HCT116 (cell line): ENCODE data around the gene ASPN. TPM values are rescaled to one million over a fixed set of nuclear protein-coding genes. Genes with fewer than 3 reads are reported as not detected.
A peak's percentile ranks its signal among the peaks of the same experiment; 100 is the strongest.

ENCODE experiments used
- ATAC-seq: fragments of 200-7000 bp; cut with Tn5 transposase; 2 replicates; pipeline ENCODE4 v1.9.1; 2020; ENCODE audit warnings: mild to moderate bottlenecking, moderate library complexity
- BruUV-seq: library from RNA; stranded (reverse); fragments of 400-500 nt; replicated peaks from 2 replicates; lab custom pipeline; 2021; lab: Mats Ljungman, UMichigan
- CTCF ChIA-PET: fragments of 300-600 bp; sonication (Branson Sonifier 250); formaldehyde crosslinking; loops from one replicate; lab custom pipeline; 2021; ENCODE audit warnings: antibody characterized with exemption; lab: Charles Lee
- POLR2A ChIA-PET: fragments of 300-600, 350-600 bp; sonication (Branson Sonifier 250); formaldehyde crosslinking; loops from one replicate; lab custom pipeline; 2021; ENCODE audit warnings: antibody characterized with exemption; lab: Charles Lee
- RAD21 ChIA-PET, 2 experiments: fragments of 300-600 bp; sonication (Branson Sonifier 250); formaldehyde crosslinking; loops; one replicate each; lab custom pipeline; 2023; ENCODE audit warnings: low total read pairs in 2 of 2; ENCODE audit not compliant: uncharacterized antibody in 2 of 2, unreplicated experiment in 2 of 2, low non-redundant PET in 1 of 2; lab: Charles Lee
- DNase-seq: peaks from one replicate; pipeline ENCODE4 v3.0.0-alpha.2; 2010; ENCODE audit warnings: low read depth, low spot score
- H2AFZ ChIP-seq: fragments of 200-600 bp; shearing (Covaris generic), sonication (generic); 2 replicates; pipeline ENCODE4 v1.6.1; 2017; ENCODE audit warnings: low read depth, mixed run types, mixed read lengths, antibody characterized with exemption, low read length; ENCODE audit not compliant: poor library complexity, severe bottlenecking
- H3K27ac ChIP-seq: 2 replicates; pipeline ENCODE4 v1.5.1; 2012; ENCODE audit warnings: low read depth, low read length
- H3K27me3 ChIP-seq: fragments of 200-600 bp; sonication (generic); 2 replicates; pipeline ENCODE4 v1.6.1; 2016; ENCODE audit warnings: mixed run types, low read length, mixed read lengths; ENCODE audit not compliant: insufficient read depth
- H3K36me3 ChIP-seq, 2 experiments: fragments of 200-500 bp in 1 of 2; fragments of 200-600 bp in 1 of 2; sonication (Bioruptor generic) in 1 of 2; sonication (generic) in 1 of 2; 2 replicates each; pipeline versions ENCODE4 v1.5.1 to v1.6.1; 2014 to 2016; ENCODE audit warnings: low read length in 2 of 2, inconsistent platforms in 1 of 2, mixed read lengths in 1 of 2, mixed run types in 1 of 2; ENCODE audit not compliant: insufficient read depth in 2 of 2, control insufficient read depth in 1 of 2
- H3K4me1 ChIP-seq, 2 experiments: fragments of 200-600 bp in 1 of 2; sonication (generic) in 1 of 2; 2 replicates each; pipeline versions ENCODE4 v1.5.1 to v1.6.1; 2012 to 2017; ENCODE audit warnings: low read length in 2 of 2, inconsistent platforms in 1 of 2, mild to moderate bottlenecking in 1 of 2, mixed read lengths in 1 of 2, mixed run types in 1 of 2, moderate library complexity in 1 of 2; ENCODE audit not compliant: insufficient read depth in 2 of 2, control insufficient read depth in 1 of 2
- H3K4me2 ChIP-seq: fragments of 200-600 bp; sonication (generic); 2 replicates; pipeline ENCODE4 v1.6.1; 2017; ENCODE audit warnings: mixed run types, low read length, mixed read lengths
- H3K4me3 ChIP-seq, 2 experiments: fragments of 200-600 bp in 1 of 2; sonication (generic) in 1 of 2; replicated peaks in 1 of 2; 2 replicates each; pipeline ENCODE4 v1.5.1; 2011 to 2016; ENCODE audit warnings: low read length in 2 of 2, control low read depth in 1 of 2, low read depth in 1 of 2, mild to moderate bottlenecking in 1 of 2, mixed read lengths in 1 of 2, mixed run types in 1 of 2
- H3K79me2 ChIP-seq: fragments of 200-600 bp; sonication (generic); 2 replicates; pipeline ENCODE4 v1.6.1; 2017; ENCODE audit warnings: mild to moderate bottlenecking, mixed run types, low read length, moderate library complexity, mixed read lengths; ENCODE audit not compliant: insufficient read depth
- H3K9ac ChIP-seq: fragments of 200-600 bp; sonication (generic); 2 replicates; pipeline ENCODE4 v1.6.1; 2016; ENCODE audit warnings: low read length, mixed read lengths
- H3K9me2 ChIP-seq: fragments of 200-600 bp; sonication (generic), shearing (Covaris generic); 2 replicates; pipeline ENCODE4 v1.6.1; 2017; ENCODE audit warnings: mixed run types, mild to moderate bottlenecking, moderate library complexity; ENCODE audit not compliant: insufficient read depth
- H3K9me3 ChIP-seq, 2 experiments: fragments of 200-500 bp in 1 of 2; fragments of 200-600 bp in 1 of 2; sonication (Bioruptor generic) in 1 of 2; sonication (generic) in 1 of 2; 2 replicates each; pipeline ENCODE4 v1.6.1; 2014 to 2017; ENCODE audit warnings: low read length in 2 of 2, mixed read lengths in 2 of 2, inconsistent platforms in 1 of 2, low read depth in 1 of 2, mild to moderate bottlenecking in 1 of 2, mixed run types in 1 of 2, moderate library complexity in 1 of 2; ENCODE audit not compliant: control insufficient read depth in 1 of 2, insufficient read depth in 1 of 2
- H4K20me1 ChIP-seq: fragments of 200-600 bp; sonication (generic), shearing (Covaris generic); 2 replicates; pipeline ENCODE4 v1.6.1; 2017; ENCODE audit warnings: mixed run types, mild to moderate bottlenecking, moderate library complexity; ENCODE audit not compliant: insufficient read depth
- CBX3 ChIP-seq: IDR thresholded peaks from 2 replicates; pipeline ENCODE4 v1.6.1; 2012; ENCODE audit warnings: low read depth
- EGR1 ChIP-seq: IDR thresholded peaks from 2 replicates; pipeline ENCODE4 v1.6.1; 2012; ENCODE audit warnings: low read depth
- ELF1 ChIP-seq: IDR thresholded peaks from 2 replicates; pipeline ENCODE4 v1.6.1; 2012; ENCODE audit warnings: low read depth, borderline replicate concordance
- EZH2 ChIP-seq: fragments of 200-600 bp; sonication (generic); IDR thresholded peaks from 2 replicates; pipeline ENCODE4 v1.6.1; 2017; ENCODE audit warnings: antibody characterized with exemption, mixed run types
- EZH2phosphoT487 ChIP-seq: fragments of 200-600 bp; IDR thresholded peaks from 2 replicates; pipeline ENCODE4 v1.6.1; 2018; ENCODE audit warnings: antibody characterized with exemption, borderline replicate concordance
- FOSL1 ChIP-seq: IDR thresholded peaks from 2 replicates; pipeline ENCODE4 v1.6.1; 2012; ENCODE audit warnings: low read depth
- MAX ChIP-seq: IDR thresholded peaks from 2 replicates; pipeline ENCODE4 v1.6.1; 2012
- POLR2A ChIP-seq: IDR thresholded peaks from 2 replicates; pipeline ENCODE4 v1.7.0; 2011; ENCODE audit warnings: borderline replicate concordance; ENCODE audit not compliant: insufficient read depth, insufficient read length; ENCODE audit errors: extremely low read depth
- POLR2AphosphoS5 ChIP-seq: IDR thresholded peaks from 2 replicates; pipeline ENCODE4 v1.6.1; 2011; ENCODE audit warnings: mild to moderate bottlenecking, low read depth, low read length, moderate library complexity
- SIN3A ChIP-seq: IDR thresholded peaks from 2 replicates; pipeline ENCODE4 v1.6.1; 2012; ENCODE audit warnings: low read depth
- TCF7L2 ChIP-seq: IDR thresholded peaks from 2 replicates; pipeline ENCODE4 v1.7.0; 2011; ENCODE audit warnings: borderline replicate concordance, inconsistent platforms; ENCODE audit not compliant: insufficient read depth, insufficient read length; ENCODE audit errors: extremely low read depth
- YY1 ChIP-seq: IDR thresholded peaks from 2 replicates; pipeline ENCODE4 v1.6.1; 2011; ENCODE audit warnings: low read length, low read depth, moderate library complexity, mild to moderate bottlenecking; ENCODE audit not compliant: insufficient replicate concordance; ENCODE audit errors: extremely low read depth
- ZFX ChIP-seq: fragments of 450-650 bp; IDR thresholded peaks from 2 replicates; pipeline ENCODE4 v1.6.1; 2017
- ZNF274 ChIP-seq: fragments of 200-500 bp; sonication (Bioruptor generic); IDR thresholded peaks from 2 replicates; pipeline ENCODE4 v1.6.1; 2014; ENCODE audit warnings: mild to moderate bottlenecking, low read depth, low read length, inconsistent platforms
- intact Hi-C: fragments of 100-400 bp; cut with micrococcal nuclease; formaldehyde crosslinking; loops from 2 replicates; pipeline ENCODE4 v1.10.0; 2022
- total RNA-seq: library from RNA; stranded (reverse); gene quantifications from one replicate; pipeline ENCODE4 v1.2.1, GENCODE V29; 2021; ENCODE audit not compliant: unreplicated experiment
- TF ChIP-seq, protein P1 (sequence below): IDR thresholded peaks from 2 replicates; pipeline ENCODE4 v1.6.1; 2011; ENCODE audit warnings: mild to moderate bottlenecking, low read length, moderate library complexity; ENCODE audit not compliant: insufficient replicate concordance; ENCODE audit errors: extremely low read depth
- TF ChIP-seq, protein P2 (sequence below): IDR thresholded peaks from 2 replicates; pipeline ENCODE4 v1.6.1; 2012

Gene ASPN
- total RNA-seq, 1 experiment from 2014 or later, result not detected

GRCh38 chr9:92506184-92506857, 24.0 kb upstream of the ASPN start:
- POLR2A ChIA-PET, result no interaction called here

DNA sequence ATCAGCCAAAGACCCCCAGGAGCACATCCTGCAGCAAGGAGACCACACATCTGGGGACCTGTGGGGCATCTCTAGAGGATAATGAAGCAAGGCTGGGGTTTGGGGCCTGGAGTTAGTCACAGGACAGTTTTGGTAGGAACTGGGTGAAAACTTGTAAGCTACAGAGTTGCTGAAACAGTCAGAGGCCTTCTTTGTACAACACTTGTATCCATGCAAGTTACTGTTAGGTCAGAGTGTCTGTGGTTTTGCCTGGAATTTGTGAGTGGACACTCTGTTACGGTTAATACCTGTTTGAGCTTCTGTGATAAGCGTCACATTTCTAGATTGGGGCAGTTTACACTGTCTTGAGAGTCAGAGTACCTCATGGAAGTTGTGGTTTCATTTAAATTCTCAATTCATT, 22.6 kb upstream of the ASPN start:
- Histone ChIP-seq H3K4me2 (no peak overlapping the region), H3K4me3 (no peak overlapping the region), H2AFZ (no peak overlapping the region)
- TF ChIP-seq, protein P1, sequence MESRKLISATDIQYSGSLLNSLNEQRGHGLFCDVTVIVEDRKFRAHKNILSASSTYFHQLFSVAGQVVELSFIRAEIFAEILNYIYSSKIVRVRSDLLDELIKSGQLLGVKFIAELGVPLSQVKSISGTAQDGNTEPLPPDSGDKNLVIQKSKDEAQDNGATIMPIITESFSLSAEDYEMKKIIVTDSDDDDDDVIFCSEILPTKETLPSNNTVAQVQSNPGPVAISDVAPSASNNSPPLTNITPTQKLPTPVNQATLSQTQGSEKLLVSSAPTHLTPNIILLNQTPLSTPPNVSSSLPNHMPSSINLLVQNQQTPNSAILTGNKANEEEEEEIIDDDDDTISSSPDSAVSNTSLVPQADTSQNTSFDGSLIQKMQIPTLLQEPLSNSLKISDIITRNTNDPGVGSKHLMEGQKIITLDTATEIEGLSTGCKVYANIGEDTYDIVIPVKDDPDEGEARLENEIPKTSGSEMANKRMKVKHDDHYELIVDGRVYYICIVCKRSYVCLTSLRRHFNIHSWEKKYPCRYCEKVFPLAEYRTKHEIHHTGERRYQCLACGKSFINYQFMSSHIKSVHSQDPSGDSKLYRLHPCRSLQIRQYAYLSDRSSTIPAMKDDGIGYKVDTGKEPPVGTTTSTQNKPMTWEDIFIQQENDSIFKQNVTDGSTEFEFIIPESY, result no peak
- TF ChIP-seq ELF1 (no peak), MAX (no peak), POLR2AphosphoS5 (no peak), EGR1 (no peak), EZH2 (no peak), EZH2phosphoT487 (no peak), ZNF274 (no peak), POLR2A (no peak), SIN3A (no peak), TCF7L2 (no peak), CBX3 (no peak), YY1 (no peak)
- TF ChIP-seq, protein P2, sequence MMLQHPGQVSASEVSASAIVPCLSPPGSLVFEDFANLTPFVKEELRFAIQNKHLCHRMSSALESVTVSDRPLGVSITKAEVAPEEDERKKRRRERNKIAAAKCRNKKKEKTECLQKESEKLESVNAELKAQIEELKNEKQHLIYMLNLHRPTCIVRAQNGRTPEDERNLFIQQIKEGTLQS, result no peak

More at GRCh38 chr9:92506184-92506857, 24.0 kb upstream of the ASPN start:
- H3K4me2 ChIP-seq, result peak overlapping the region; percentile 15
- intact Hi-C loops, result no loop called here
- DNase-seq (no peak), ATAC-seq (peak; percentile 38; the same call in 1 of the 2 replicates)
- ChIA-PET CTCF (no interaction called here), RAD21 (no interaction called here)
- no peak overlapping the region for H3K4me3 ChIP-seq
- no peak overlapping the region for H3K27ac ChIP-seq
- H2AFZ ChIP-seq, result no peak overlapping the region
- BruUV-seq, result no TSS peak
- H3K36me3 ChIP-seq, result no peaks in the 10 kb centered on the region
- no peaks in the 10 kb centered on the region for H3K9me3 ChIP-seq
- H3K4me1 ChIP-seq, result peaks cover 0 to 11% of the 10 kb centered on the region in 2 experiments; a peak in 3 of 4 replicates
- no peak overlapping the region for H3K9ac ChIP-seq
- no peaks in the 10 kb centered on the region for H3K79me2 ChIP-seq
- no peaks in the 10 kb centered on the region for H3K27me3 ChIP-seq
- no peaks in the 10 kb centered on the region for H3K9me2 ChIP-seq
- TF ChIP-seq FOSL1 (peak; percentile 32; the same call in 1 of the 2 replicates), MAX (0 out of 2 replicates have a peak, but pooled peaks have one; percentile 24), EZH2phosphoT487 (no peak), TCF7L2 (no peak), POLR2A (no peak), ZFX (no peak)
- no peaks in the 10 kb centered on the region for H4K20me1 ChIP-seq

More for the DNA sequence above, 22.6 kb upstream of the ASPN start:
- Histone ChIP-seq H3K79me2 (no peaks in the 10 kb centered on the region), H3K9me3 (no peaks in the 10 kb centered on the region), H3K9me2 (no peaks in the 10 kb centered on the region), H3K4me1 (peaks cover 0 to 11% of the 10 kb centered on the region in 2 experiments; a peak in 3 of 4 replicates), H3K27ac (no peak overlapping the region), H4K20me1 (no peaks in the 10 kb centered on the region), H3K27me3 (no peaks in the 10 kb centered on the region), H3K36me3 (no peaks in the 10 kb centered on the region), H3K9ac (no peak overlapping the region)
- BruUV-seq, result no TSS peak
- intact Hi-C loops, result no loop called here
- no peak for DNase-seq
- ATAC-seq, result no peak
- RAD21 ChIA-PET, result no interaction called here
- CTCF ChIA-PET, result no interaction called here
- POLR2A ChIA-PET, result interaction anchor here (0.6 kb wide), 1 partner anchor 27 kb away, joined by 3 read pairs; no protein-coding TSS in a partner anchor
